Measurements from ENCODE around the gene FBXO17. TPM values are rescaled to one million over a fixed set of nuclear protein-coding genes. Genes with fewer than 3 reads are reported as not detected.
"Not testable (repeated sequence)": the region's sequence is repeated elsewhere in the genome, so short reads cannot be mapped to it uniquely, and the experiment has no call there.

FBXO17 gene
- total RNA-seq, 4 donors from 2014 or later, result 24.9 to 47.8 (median 34.8) TPM

- Histone ChIP-seq H3K9me3 (no peaks in the 10 kb centered on the region), H3K27me3 (peaks cover 0 to 8% (median 0%) of the 10 kb centered on the region in 4 donors), H3K4me3 (peak overlapping the region; percentile 69 to 88 (median 70)), H3K4me1 (peaks cover 13 to 36% (median 33%) of the 10 kb centered on the region in 4 donors), H3K36me3 (no peaks in the 10 kb centered on the region), H3K27ac (replicated peaks in 1 of 4) (peak overlapping the region; percentile 90 to 97 (median 92))
- no peak for DNase-seq (ENCODE audit: extremely low spot score)
- WGBS, result 4% methylated on average over 12 of the region's 22 CpGs
- no peak for TF ChIP-seq POLR2AphosphoS5 (IDR thresholded peaks at IDR 0.05)
- TF ChIP-seq, protein P1, sequence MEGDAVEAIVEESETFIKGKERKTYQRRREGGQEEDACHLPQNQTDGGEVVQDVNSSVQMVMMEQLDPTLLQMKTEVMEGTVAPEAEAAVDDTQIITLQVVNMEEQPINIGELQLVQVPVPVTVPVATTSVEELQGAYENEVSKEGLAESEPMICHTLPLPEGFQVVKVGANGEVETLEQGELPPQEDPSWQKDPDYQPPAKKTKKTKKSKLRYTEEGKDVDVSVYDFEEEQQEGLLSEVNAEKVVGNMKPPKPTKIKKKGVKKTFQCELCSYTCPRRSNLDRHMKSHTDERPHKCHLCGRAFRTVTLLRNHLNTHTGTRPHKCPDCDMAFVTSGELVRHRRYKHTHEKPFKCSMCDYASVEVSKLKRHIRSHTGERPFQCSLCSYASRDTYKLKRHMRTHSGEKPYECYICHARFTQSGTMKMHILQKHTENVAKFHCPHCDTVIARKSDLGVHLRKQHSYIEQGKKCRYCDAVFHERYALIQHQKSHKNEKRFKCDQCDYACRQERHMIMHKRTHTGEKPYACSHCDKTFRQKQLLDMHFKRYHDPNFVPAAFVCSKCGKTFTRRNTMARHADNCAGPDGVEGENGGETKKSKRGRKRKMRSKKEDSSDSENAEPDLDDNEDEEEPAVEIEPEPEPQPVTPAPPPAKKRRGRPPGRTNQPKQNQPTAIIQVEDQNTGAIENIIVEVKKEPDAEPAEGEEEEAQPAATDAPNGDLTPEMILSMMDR (IDR thresholded peaks at IDR 0.05), result no peak
- no peak for TF ChIP-seq POLR2A (IDR thresholded peaks at IDR 0.05; ENCODE audit: low read depth)
- TF ChIP-seq EP300 (IDR thresholded peaks at IDR 0.05), result no peak
- intact Hi-C loops (cut with DNase I), result no loop called here
These were observed 324 bp upstream of the FBXO17 start for GRCh38 chr19:38975861-38976271.

- intact Hi-C loops (cut with DNase I), result no loop called here
- peak overlapping the region; percentile 69 to 88 (median 70) for H3K4me3 ChIP-seq
- WGBS, result 34% methylated on average over 19 of the region's 19 CpGs
- DNase-seq (ENCODE audit: extremely low spot score), result peak; percentile 93
- peak overlapping the region; percentile 90 to 97 (median 92) for H3K27ac ChIP-seq (replicated peaks in 1 of 4)
- no peaks in the 10 kb centered on the region for H3K9me3 ChIP-seq
- peaks cover 0 to 8% (median 0%) of the 10 kb centered on the region in 4 donors for H3K27me3 ChIP-seq
- TF ChIP-seq POLR2AphosphoS5 (IDR thresholded peaks at IDR 0.05) (no peak), EP300 (IDR thresholded peaks at IDR 0.05) (no peak), POLR2A (IDR thresholded peaks at IDR 0.05; ENCODE audit: low read depth) (no peak)
- TF ChIP-seq, protein P1 (IDR thresholded peaks at IDR 0.05), result no peak
- peaks cover 13 to 39% (median 33%) of the 10 kb centered on the region in 4 donors for H3K4me1 ChIP-seq
- H3K36me3 ChIP-seq, result peaks cover 0 to 6% (median 0%) of the 10 kb centered on the region in 4 donors
These were observed 823 bp downstream of the FBXO17 start for GRCh38 chr19:38974624-38975213.

DNA sequence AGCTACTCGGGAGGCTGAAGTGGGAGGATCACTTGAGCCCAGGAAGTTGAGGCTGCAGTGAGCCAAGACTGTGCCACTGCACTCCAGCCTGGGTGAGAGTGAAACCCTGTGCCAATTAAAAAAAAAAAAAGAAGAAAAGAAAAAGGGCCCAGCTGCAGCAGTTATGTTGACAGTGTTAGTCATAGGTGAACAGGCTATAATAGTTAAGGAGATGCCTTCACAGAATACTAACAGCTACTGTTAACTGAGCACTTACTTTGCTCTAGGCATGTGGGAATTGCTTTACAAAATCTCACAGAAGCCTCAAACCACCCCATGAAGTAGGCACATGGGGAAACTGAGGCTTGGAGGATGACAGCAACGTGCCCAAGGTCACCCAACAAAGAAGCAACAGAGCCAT, 3.9 kb downstream of the FBXO17 start:
- TF ChIP-seq EP300 (IDR thresholded peaks at IDR 0.05), result no peak
- TF ChIP-seq, protein P1 (IDR thresholded peaks at IDR 0.05), result no peak
- TF ChIP-seq POLR2A (IDR thresholded peaks at IDR 0.05; ENCODE audit: low read depth), result no peak
- TF ChIP-seq POLR2AphosphoS5 (IDR thresholded peaks at IDR 0.05), result no peak
- Histone ChIP-seq H3K27me3 (peaks cover 0 to 8% (median 0%) of the 10 kb centered on the region in 4 donors), H3K27ac (replicated peaks in 1 of 4) (no peak overlapping the region), H3K9me3 (no peaks in the 10 kb centered on the region), H3K36me3 (peaks cover 0 to 21% (median 1%) of the 10 kb centered on the region in 4 donors), H3K4me1 (peaks cover 13 to 36% (median 30%) of the 10 kb centered on the region in 4 donors), H3K4me3 (no peak overlapping the region)
- WGBS, result 83% methylated on average over 2 of the region's 2 CpGs
- intact Hi-C loops (cut with DNase I), result no loop called here
- no peak for DNase-seq (ENCODE audit: extremely low spot score)

DNA sequence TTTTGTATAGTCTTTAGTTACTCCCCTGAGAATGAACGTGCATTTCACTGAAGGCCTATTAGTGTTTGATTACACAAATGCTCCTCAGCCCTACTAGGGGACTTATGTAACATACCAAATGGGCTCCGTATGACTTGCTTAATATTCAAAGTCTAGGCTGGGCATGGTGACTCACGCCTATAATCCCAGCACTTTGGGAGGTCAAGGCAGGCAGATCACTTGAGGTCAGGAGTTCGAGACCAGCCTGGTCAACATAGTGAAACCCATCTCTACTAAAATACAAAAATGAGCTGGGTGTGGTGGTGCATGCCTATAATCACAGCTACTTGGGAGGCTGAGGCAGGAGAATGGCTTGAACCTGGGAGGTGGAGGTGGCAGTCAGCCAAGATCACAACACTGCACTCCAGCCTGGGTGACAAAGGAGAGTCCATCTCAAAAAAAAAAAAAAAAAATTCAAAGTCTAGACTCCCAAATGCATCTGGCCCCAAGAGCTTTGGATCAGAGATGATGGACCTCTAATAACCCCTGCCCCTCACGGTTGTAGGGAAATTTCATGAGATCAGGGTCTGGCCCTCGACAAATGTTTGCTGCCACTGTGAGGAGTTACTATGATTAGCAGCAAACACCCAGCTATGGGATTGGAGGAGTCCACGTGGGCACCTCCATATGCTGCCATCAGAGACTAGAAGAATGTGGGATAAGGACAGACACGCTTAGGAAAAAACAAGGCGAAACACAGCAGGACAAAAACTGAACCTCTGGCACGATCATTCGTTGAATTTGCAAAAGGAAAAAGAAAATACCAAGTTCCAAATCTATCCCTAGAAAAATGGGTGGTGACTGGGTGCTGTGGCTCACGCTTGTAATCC, 4.6 kb downstream of the FBXO17 start:
- 82% methylated on average over 12 of the region's 12 CpGs for WGBS
- Histone ChIP-seq H3K4me1 (peaks cover 6 to 28% (median 23%) of the 10 kb centered on the region in 4 donors), H3K9me3 (no peaks in the 10 kb centered on the region), H3K36me3 (peaks cover 0 to 29% (median 1%) of the 10 kb centered on the region in 4 donors), H3K27ac (replicated peaks in 1 of 4) (no peak overlapping the region), H3K27me3 (peaks cover 0 to 8% (median 0%) of the 10 kb centered on the region in 4 donors), H3K4me3 (no peak overlapping the region)
- TF ChIP-seq, protein P1 (IDR thresholded peaks at IDR 0.05), result no peak
- TF ChIP-seq POLR2AphosphoS5 (IDR thresholded peaks at IDR 0.05), result no peak
- no peak for TF ChIP-seq POLR2A (IDR thresholded peaks at IDR 0.05; ENCODE audit: low read depth)
- TF ChIP-seq EP300 (IDR thresholded peaks at IDR 0.05), result no peak
- no peak for DNase-seq (ENCODE audit: extremely low spot score)
- intact Hi-C loops (cut with DNase I), result no loop called here

- H3K4me3 ChIP-seq; H3K27ac ChIP-seq (replicated peaks in 1 of 4); H3K9me3 ChIP-seq; DNase-seq (ENCODE audit: extremely low spot score); H3K27me3 ChIP-seq: not testable (repeated sequence)
- Histone ChIP-seq H3K36me3 (peaks cover 0 to 33% (median 4%) of the 10 kb centered on the region in 4 donors), H3K4me1 (peaks cover 0 to 15% (median 10%) of the 10 kb centered on the region in 4 donors)
- WGBS, result 98% methylated on average over 5 of the region's 5 CpGs
- intact Hi-C loops (cut with DNase I), result loop anchor here (10.0 kb wide), 1 partner anchor 359 kb away; the partner anchor contains the start of gene LRFN1
These were observed 9.4 kb downstream of the FBXO17 start for GRCh38 chr19:38966149-38966548.

All from esophagus muscularis mucosa (tissue), 4 donors.